Choroid plexus epithelial cell (primary cell): ENCODE results near the gene PRKAG2.
"Not testable (repeated sequence)": the region's sequence is repeated elsewhere in the genome, so short reads cannot be mapped to it uniquely, and the experiment has no call there.

ENCODE experiments used
- DNase-seq: peaks from one replicate; pipeline ENCODE4 v3.0.0-alpha.2; 2010; ENCODE audit warnings: low read depth
- H3K4me3 ChIP-seq: 2 replicates; pipeline ENCODE4 v1.5.1; 2011; ENCODE audit warnings: low read depth, mild to moderate bottlenecking, control low read depth, low read length, moderate library complexity
- TF ChIP-seq, protein P1 (sequence below): conservative IDR thresholded peaks from 2 replicates; pipeline ENCODE4 v1.5.1; 2011; ENCODE audit warnings: low read depth, mild to moderate bottlenecking, control low read depth, inconsistent platforms, low read length, moderate library complexity

The PRKAG2 gene

DNA sequence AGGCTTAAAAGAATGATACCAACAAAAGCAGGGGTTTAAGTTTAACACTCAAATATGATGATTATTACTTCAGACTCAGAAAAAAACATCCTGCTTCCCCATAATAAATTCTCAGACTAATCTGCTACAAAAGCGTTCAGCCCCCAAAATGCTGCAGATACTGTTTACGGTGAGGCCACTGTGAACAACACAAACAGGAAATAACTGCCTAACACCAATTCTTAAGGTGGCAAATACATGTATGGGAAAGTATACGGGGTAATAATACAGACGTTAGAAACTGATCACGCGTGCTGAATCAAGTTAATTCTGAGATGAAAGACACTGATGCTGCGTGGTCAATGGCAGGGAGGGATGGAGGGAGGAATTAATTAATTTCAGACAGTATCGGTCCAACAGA, 295.2 kb downstream of the PRKAG2 start:
- DNase-seq, result no peak
- no peak overlapping the region for H3K4me3 ChIP-seq
- TF ChIP-seq, protein P1, sequence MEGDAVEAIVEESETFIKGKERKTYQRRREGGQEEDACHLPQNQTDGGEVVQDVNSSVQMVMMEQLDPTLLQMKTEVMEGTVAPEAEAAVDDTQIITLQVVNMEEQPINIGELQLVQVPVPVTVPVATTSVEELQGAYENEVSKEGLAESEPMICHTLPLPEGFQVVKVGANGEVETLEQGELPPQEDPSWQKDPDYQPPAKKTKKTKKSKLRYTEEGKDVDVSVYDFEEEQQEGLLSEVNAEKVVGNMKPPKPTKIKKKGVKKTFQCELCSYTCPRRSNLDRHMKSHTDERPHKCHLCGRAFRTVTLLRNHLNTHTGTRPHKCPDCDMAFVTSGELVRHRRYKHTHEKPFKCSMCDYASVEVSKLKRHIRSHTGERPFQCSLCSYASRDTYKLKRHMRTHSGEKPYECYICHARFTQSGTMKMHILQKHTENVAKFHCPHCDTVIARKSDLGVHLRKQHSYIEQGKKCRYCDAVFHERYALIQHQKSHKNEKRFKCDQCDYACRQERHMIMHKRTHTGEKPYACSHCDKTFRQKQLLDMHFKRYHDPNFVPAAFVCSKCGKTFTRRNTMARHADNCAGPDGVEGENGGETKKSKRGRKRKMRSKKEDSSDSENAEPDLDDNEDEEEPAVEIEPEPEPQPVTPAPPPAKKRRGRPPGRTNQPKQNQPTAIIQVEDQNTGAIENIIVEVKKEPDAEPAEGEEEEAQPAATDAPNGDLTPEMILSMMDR, result no peak

DNA sequence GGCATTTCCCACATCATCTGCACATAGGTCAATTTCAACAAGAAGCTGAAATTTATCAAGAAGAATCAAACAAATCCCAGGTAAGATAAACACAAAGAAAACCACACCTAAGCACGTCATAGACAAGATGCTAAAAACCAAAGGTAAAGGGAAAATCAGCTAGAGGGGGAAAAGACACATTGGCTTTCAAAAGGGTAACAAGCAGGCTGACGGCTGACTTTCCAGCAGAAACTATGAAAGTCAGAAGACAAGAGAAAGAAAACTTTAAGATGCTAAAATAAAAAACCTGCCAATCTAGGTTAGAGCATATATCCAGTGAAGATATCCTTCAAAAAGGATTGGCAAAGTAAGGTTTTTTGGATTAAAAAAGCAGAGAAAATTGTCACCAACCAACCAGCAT, 297.3 kb downstream of the PRKAG2 start:
- TF ChIP-seq, protein P1, result no peak
- peak; percentile 37 for DNase-seq
- H3K4me3 ChIP-seq, result no peak overlapping the region

DNA sequence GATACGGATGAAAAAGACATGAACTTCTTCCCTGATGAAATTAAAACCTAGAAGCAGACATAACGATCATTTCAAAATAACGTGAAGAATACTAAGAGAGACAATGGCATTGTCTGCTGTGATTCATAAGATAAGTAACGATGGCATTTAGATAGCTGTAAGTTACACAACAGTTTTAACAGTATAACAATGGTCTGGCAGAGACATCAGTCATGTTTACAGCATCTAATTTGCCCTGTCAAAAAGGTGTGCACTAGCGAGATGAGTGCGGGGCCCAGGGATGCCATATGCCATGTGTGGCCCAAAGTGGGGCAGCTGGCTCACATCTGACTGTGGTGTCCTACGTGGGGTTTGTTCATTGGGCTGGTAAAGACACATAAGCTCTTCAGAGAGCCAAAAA, 301.5 kb downstream of the PRKAG2 start:
- H3K4me3 ChIP-seq, result no peak overlapping the region
- DNase-seq, result no peak
- TF ChIP-seq, protein P1, result no peak

DNA sequence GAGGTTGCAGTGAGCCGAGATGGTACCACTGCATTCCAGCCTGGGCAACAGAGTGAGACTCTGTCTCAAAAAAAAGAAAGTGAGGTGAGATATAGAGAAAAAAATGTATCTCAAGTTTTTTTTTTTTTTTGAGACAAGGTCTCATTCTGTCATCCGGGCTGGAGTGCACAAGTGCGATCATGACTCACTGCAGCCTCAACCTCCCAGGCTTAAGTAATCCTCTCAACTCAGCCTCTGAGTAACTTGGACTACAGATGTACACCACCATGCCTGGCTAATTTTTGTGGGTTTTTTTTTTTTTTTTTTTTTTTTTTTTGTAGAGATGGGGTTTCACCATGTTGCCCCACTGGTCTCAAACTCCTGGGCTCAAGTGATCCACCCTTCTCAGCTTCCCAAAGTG, 303.9 kb downstream of the PRKAG2 start:
- H3K4me3 ChIP-seq, result not testable (repeated sequence)
- DNase-seq, result peak; percentile 62

DNA sequence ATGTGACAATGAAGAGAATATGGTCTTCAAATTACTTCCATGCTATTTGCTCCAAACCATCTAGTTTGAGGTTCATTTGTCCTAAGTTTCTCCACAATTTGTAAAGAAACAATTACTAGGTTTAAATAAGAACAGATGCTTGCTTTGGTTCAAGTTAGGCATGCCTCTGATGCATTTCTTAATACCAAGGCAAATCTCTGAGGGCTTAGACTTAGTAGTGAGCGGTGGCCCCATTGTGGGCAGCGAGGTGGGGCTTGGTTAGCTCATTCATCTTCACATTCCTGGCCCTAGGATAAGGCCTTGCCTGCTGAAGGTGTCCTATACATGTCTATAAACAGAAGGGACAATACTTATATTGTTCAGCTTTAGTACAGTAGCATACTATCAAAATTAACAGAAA, 304.8 kb downstream of the PRKAG2 start:
- H3K4me3 ChIP-seq, result no peak overlapping the region
- TF ChIP-seq, protein P1, result no peak
- no peak for DNase-seq

DNA sequence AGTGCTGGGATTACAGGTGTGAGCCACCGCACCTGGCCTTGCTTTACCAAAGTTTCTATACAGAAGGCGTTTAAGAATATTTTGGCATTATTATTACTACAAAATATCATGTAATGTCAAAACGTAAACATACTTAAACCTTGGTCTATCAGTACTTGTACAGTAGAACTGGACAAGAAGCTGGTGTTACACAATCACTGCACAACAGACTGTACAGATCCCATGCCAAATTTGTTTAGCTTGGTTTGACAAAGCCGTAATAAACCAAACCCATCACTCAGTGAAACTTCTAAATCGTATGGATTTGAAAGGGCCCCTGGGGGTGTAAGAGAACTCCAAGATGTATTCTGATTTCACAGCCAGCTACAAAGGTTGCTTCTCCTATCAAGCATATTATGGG, 305.4 kb downstream of the PRKAG2 start:
- TF ChIP-seq, protein P1, result no peak
- H3K4me3 ChIP-seq, result no peak overlapping the region
- no peak for DNase-seq

DNA sequence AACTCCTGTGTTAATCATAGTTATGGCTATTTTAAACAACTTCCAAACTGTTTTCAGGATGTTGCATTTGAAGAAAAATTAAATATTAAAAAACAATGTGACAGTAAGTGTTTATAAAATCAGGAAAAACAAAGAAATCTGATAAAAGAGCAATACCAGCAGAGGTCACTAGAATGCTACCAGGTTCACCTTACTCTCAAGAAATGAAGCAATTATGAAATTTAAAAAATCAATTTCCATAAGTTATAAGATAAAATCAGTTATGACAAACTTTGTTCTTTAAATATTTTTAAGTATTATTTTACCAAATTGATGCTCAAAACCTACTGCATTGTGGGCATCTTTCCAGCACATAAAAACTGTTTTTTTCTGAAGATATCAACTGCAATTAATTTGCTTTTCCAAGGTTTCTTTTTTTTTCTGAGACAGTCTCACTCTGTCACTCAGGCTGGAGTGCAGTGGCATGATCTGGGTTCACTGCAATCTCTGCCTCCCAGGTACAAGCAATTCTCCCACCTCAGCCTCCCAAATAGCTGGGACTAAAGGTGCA, 306.5 kb downstream of the PRKAG2 start:
- peak; percentile 56 for DNase-seq
- TF ChIP-seq, protein P1, result peak; percentile 54
- H3K4me3 ChIP-seq, result no peak overlapping the region
